ENCODE data around the gene FKBP5. TPM values are rescaled to one million over a fixed set of nuclear protein-coding genes. Genes with fewer than 3 reads are reported as not detected.

Gene FKBP5
- total RNA-seq, 1 donor from 2014 or later, result 9.7 TPM

DNA sequence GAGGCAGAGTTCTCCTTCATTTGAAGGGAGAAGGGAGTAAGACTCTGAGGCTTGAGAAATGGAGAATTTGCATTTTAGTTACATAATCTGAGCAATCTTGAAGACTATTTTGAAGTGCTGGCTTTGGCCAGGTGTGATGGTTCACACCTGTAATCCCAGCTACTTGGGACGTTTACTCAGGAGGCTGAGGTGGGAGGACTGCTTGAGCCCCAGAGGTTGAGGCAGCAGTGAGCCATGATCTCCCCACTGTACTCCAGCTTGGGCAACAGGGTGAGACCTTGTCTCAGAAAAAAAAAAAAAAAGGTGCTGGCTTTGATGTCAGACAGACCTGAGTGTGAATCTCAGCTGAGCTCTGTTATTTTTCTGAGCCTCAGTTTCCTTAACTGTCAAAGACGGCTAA is 35.8 kb upstream of the FKBP5 start:
- Histone ChIP-seq H3K27me3 (ENCODE audit: control insufficient read depth, insufficient read depth, low read length) (no peaks in the 10 kb centered on the region), H3K36me3 (ENCODE audit: control insufficient read depth, insufficient read depth, low read length) (no peaks in the 10 kb centered on the region), H3K4me3 (ENCODE audit: low read depth, low read length) (no peak overlapping the region)
- TF ChIP-seq, protein P1, sequence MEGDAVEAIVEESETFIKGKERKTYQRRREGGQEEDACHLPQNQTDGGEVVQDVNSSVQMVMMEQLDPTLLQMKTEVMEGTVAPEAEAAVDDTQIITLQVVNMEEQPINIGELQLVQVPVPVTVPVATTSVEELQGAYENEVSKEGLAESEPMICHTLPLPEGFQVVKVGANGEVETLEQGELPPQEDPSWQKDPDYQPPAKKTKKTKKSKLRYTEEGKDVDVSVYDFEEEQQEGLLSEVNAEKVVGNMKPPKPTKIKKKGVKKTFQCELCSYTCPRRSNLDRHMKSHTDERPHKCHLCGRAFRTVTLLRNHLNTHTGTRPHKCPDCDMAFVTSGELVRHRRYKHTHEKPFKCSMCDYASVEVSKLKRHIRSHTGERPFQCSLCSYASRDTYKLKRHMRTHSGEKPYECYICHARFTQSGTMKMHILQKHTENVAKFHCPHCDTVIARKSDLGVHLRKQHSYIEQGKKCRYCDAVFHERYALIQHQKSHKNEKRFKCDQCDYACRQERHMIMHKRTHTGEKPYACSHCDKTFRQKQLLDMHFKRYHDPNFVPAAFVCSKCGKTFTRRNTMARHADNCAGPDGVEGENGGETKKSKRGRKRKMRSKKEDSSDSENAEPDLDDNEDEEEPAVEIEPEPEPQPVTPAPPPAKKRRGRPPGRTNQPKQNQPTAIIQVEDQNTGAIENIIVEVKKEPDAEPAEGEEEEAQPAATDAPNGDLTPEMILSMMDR (IDR thresholded peaks at IDR 0.05; ENCODE audit: insufficient read depth, low read length, poor library complexity, severe bottlenecking), result no peak
- DNase-seq (ENCODE audit: low read depth), result no peak

DNA sequence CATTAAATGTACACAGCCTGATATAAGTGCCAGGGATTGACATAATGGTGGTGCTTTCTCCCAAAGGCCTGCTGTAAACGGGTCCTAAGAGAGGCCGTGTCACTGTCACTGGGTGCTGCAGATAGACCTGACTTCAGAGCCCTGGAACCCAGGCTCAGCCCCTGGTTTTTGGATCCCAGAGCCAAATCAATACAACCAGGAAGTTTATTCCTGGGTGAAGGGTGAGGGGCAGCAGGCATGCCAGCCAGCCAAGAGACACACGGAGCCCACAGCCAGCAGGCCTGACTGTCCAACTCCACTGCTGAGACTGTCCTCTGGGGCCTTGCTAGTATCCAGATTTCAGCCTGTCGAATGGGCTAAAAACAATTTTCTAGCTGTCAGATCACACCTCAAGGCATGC is 35.3 kb upstream of the FKBP5 start:
- TF ChIP-seq, protein P1 (IDR thresholded peaks at IDR 0.05; ENCODE audit: insufficient read depth, low read length, poor library complexity, severe bottlenecking), result no peak
- no peak for DNase-seq (ENCODE audit: low read depth)
- Histone ChIP-seq H3K27me3 (ENCODE audit: control insufficient read depth, insufficient read depth, low read length) (no peaks in the 10 kb centered on the region), H3K4me3 (ENCODE audit: low read depth, low read length) (no peak overlapping the region), H3K36me3 (ENCODE audit: control insufficient read depth, insufficient read depth, low read length) (no peaks in the 10 kb centered on the region)

DNA sequence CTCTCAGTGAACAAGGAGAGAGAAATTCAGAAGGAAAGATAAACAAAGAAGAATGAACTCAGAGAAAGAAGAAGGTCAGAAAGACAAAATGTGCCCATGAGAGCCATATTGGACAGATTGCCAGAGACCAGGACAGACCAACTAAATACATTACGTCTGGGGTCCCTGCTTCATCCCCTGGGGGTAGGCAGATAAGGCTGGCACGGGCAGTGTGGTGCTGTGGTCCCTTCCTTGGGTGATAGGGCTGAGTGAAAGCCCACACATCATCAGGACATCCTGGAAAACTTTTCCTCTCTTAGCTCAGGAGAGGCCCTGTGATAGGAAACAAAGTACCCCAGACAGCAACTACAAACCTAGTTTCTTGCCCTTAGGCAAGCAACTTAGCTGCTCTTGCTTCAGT is 34.9 kb upstream of the FKBP5 start:
- Histone ChIP-seq H3K36me3 (ENCODE audit: control insufficient read depth, insufficient read depth, low read length) (no peaks in the 10 kb centered on the region), H3K4me3 (ENCODE audit: low read depth, low read length) (no peak overlapping the region), H3K27me3 (ENCODE audit: control insufficient read depth, insufficient read depth, low read length) (no peaks in the 10 kb centered on the region)
- TF ChIP-seq, protein P1 (IDR thresholded peaks at IDR 0.05; ENCODE audit: insufficient read depth, low read length, poor library complexity, severe bottlenecking), result no peak
- no peak for DNase-seq (ENCODE audit: low read depth)

DNA sequence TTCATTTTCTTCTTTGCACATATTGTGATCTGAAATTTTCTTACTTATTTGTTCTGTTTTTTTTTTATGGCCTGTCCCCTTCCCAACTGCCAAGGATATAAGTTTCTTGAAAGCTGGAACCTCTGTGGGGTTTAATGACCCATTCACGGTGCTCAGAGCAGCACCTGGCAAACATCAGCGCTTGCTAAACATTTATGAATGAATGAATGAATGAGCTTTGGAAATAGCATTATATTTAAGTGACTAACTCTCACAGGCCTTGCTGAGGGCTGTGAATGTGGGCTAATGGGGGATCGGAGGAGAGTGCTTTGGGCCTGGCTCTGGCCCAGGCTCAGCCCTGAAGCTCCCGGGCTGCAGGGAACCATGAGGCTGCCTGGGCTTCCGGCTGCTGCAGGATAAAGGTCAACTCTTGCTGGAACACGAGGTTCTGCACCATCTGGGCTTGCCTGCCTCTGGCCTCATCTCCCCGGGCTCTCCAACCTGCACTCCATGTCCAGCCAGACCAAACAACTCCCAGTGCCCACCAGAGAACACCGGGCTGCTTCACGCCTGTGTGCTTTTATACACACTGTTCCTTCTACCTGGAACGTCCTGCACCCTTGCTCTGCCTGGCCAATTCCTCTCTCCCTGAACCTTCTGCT is 33.5 kb upstream of the FKBP5 start:
- no peak for DNase-seq (ENCODE audit: low read depth)
- TF ChIP-seq, protein P1 (IDR thresholded peaks at IDR 0.05; ENCODE audit: insufficient read depth, low read length, poor library complexity, severe bottlenecking), result no peak
- Histone ChIP-seq H3K27me3 (ENCODE audit: control insufficient read depth, insufficient read depth, low read length) (no peaks in the 10 kb centered on the region), H3K36me3 (ENCODE audit: control insufficient read depth, insufficient read depth, low read length) (no peaks in the 10 kb centered on the region), H3K4me3 (ENCODE audit: low read depth, low read length) (no peak overlapping the region)

DNA sequence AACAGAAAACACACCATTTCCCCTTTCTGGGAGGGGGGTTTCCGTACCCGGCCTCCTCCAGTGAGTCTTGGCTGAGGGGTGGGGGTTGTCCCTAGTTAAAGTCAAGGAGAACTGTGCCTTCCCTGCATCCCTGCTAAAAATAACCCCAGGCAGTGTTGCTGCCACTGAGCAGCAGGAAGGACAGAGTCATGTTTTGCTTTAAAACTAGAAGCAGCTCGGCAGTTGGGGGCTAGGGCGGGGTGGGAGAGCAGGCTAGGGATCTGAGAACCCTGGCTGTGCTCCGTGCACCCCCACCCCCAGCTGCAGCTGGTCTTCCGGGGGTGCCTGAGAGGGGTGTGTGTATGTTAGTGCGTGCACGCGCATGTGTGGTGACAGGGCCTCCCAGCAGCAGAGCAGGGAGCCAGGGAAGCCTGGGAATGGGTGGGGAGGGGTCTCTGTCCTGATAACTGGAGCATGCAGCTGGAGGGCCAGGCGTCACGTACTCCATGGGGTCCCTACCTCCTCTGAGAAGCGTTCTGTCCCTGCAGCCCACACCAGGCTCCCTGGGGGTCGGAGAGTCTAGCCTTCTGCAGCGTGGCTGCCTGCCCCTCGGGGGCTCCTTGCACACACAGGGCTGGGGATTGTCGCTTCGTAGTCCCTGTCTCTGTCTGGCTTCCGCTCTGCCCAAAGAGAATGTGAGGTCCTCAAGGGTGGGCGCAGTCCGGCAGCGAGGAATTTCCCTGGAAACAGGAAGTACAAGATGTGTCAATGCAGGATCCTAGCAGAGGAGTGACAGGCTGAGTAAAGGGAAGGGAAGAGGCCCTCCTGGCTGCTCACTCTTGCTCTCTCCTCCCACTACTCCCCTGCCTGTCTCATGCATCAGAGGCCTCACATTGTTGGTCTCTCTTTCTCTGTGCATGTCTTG is 31.4 kb upstream of the FKBP5 start:
- peak overlapping the region; percentile 14 for H3K4me3 ChIP-seq (ENCODE audit: low read depth, low read length)
- no peak for DNase-seq (ENCODE audit: low read depth)
- TF ChIP-seq, protein P1 (IDR thresholded peaks at IDR 0.05; ENCODE audit: insufficient read depth, low read length, poor library complexity, severe bottlenecking), result no peak

More for the DNA sequence above, 31.4 kb upstream of the FKBP5 start:
- Histone ChIP-seq H3K27me3 (ENCODE audit: control insufficient read depth, insufficient read depth, low read length) (no peaks in the 10 kb centered on the region), H3K36me3 (ENCODE audit: control insufficient read depth, insufficient read depth, low read length) (no peaks in the 10 kb centered on the region)

All from kidney epithelial cell (primary cell).